ENCODE measurements around the gene ENTPD7. TPM values are rescaled to one million over a fixed set of nuclear protein-coding genes. Genes with fewer than 3 reads are reported as not detected.
"Not testable (repeated sequence)": the region's sequence is repeated elsewhere in the genome, so short reads cannot be mapped to it uniquely, and the experiment has no call there.

ENTPD7 gene
- polyA plus RNA-seq, 4 donors: 7.3 to 48.8 (median 9.3) TPM

DNA sequence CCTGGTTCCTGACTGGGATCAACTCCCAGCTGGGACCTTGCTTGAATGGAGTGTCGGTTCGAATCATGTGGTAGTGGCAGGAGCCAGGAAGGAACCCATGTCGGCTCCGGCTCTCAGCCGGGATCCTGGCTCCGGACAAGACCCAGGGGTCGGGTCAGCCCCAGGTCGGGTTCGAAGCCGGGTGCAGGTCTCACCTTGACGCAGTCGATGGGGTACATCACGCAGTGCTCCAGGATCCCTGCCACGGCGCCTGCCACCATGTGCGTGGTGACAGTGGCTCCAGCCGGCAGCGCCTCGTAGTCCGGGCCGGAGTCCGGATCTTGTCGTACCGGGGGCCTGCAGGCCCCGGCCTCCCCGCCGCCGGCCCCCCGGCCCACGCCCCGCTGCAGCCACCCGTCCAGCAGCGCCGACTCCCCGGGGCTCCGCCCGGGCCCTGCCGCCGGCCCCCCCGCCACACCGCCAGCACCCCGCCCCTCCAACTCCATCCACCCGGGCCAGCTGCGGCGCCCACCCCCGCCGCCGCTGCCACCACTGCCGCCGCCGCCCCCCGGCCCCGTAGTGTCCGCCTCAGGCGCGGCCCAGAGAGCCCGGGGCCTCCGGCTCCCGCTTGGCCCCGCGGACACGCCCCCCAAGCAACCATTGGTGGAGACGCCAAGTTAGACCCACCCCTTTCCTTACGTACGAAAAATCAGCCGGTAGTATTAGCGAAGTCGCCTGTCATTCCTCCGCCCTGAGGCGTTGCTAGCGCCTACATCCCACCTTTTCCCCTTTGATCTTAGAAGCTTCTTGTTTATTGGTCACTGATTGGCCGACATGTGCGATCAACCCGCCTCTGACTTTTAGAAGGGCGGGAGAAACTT, 39.2 kb upstream of the ENTPD7 start, which contains the start of gene SLC25A28:
TSS of gene SLC25A28 (minus strand) at position 589 of the 860 bp plus-strand sequence. CDS start at position 485, 104 bp downstream.
- peak; percentile 85 for FAIRE-seq
- H3K9me3 ChIP-seq (ENCODE audit: control insufficient read depth in 2 of 2, insufficient read depth in 1 of 2, low read depth in 1 of 2, low read length in 1 of 2): no peaks in the 10 kb centered on the region
- H3K4me3 ChIP-seq (ENCODE audit: low read depth in 1 of 3, low read length in 3 of 3): peak within 1 kb of the TSS; percentile 88 to 91 (median 89)
- DNase-seq: peak; percentile 64 to 100
- no peaks in the 10 kb centered on the region for H3K27me3 ChIP-seq (ENCODE audit: control insufficient read depth in 3 of 3, insufficient read depth in 3 of 3, low read length in 3 of 3)
- 0 to 1% (median 1%) methylated on average over 48 to 75 of the region's 75 CpGs for WGBS, 3 donors
- H3K4me1 ChIP-seq (ENCODE audit: control insufficient read depth in 3 of 3, insufficient read depth in 2 of 3, low read depth in 1 of 3, low read length in 2 of 3): peaks cover 11 to 15% (median 11%) of the 10 kb centered on the region in 3 donors
- peak within 1 kb of the TSS; percentile 95 to 99 (median 97) for H3K27ac ChIP-seq (ENCODE audit: low read depth in 1 of 3, low read length in 2 of 3)
- no peaks in the 10 kb centered on the region for H3K36me3 ChIP-seq (ENCODE audit: control insufficient read depth in 3 of 3, insufficient read depth in 2 of 3, low read depth in 1 of 3, low read length in 3 of 3)

DNA sequence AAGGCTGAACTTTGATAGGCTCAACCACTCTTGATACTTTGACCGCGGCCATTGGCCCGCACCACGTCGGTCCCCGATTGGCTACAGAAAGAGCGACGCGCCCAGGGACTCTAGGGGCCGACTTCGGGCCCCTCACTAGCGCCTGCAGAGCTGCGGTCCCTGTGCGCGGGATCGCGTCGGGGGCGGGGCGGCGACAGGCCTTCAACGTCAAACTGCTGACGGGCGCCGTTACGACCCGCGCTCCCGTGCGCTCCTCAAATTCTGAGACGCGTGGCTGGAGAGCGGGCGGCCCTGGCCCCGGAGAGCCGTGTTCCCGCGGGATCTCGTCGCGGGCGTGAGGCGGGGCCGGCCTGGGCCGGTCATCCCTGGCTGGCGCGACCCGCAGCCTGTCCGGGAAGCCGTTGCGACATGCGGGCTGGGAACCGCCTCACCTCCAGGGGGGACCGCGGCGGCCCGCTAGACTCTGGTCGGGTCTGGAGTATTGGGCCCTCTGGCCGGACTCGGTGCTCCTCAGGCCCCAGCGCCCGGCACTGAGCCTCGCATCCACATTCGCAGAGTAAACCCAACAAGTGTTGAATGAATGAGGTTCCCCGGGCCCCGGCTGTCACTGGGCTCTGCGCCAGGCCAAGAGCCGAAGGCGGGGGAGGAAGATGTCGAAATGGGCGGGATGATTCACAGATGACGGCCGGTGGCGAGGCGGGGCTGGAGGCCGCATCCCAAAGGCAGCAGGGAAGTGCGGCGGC, 38.4 kb upstream of the ENTPD7 start:
- peak overlapping the region; percentile 64 to 77 (median 68) for H3K4me3 ChIP-seq (ENCODE audit: low read depth in 1 of 3, low read length in 3 of 3)
- H3K27me3 ChIP-seq (ENCODE audit: control insufficient read depth in 3 of 3, insufficient read depth in 3 of 3, low read length in 3 of 3): no peaks in the 10 kb centered on the region
- FAIRE-seq (no peak), DNase-seq (peak; percentile 90 to 98)
- no peaks in the 10 kb centered on the region for H3K36me3 ChIP-seq (ENCODE audit: control insufficient read depth in 3 of 3, insufficient read depth in 2 of 3, low read depth in 1 of 3, low read length in 3 of 3)
- H3K9me3 ChIP-seq (ENCODE audit: control insufficient read depth in 2 of 2, insufficient read depth in 1 of 2, low read depth in 1 of 2, low read length in 1 of 2): no peaks in the 10 kb centered on the region
- H3K27ac ChIP-seq (ENCODE audit: low read depth in 1 of 3, low read length in 2 of 3): peak overlapping the region; percentile 95 to 99 (median 97)
- WGBS, 3 donors: 0% methylated on average over 70 to 78 of the region's 78 CpGs
- H3K4me1 ChIP-seq (ENCODE audit: control insufficient read depth in 3 of 3, insufficient read depth in 2 of 3, low read depth in 1 of 3, low read length in 2 of 3): peaks cover 11 to 15% (median 11%) of the 10 kb centered on the region in 3 donors

DNA sequence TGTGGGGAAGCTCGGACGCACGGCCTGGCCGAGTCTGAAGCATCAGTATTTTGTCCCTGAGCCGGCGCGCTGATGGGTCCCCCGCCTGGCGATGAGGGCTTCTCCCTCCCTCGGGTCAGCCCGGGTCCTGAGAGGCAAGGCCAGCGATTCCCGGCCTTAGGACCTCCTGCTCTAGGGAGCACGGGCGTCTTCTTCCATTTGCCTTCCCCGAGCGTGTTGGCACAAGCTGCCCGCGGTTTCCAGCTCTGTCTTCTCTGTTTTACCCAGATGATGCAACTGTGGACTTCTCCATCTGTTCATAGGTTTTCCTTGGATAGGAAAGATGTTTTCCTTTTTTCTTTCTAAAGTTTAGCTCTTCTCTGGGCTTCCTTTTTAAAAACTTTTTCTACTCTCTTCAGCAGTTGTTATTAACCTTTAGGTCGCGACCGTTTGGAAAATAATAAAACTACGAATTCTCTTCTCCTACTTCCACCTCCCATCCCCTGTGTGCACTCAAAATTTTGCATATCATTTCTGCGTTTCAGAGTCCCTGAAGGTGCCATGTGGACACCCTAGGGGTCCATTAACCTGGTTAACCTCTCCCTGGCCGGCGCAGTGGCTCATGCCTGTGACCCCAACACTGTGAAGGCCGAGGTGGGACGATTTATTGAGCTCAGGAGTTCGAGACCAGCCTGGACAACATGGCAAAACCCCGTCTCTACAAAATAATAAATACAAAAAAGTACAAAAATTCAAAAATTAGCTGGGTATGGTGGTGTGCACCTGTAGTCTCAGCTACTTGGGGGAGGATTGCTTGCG, 37.7 kb upstream of the ENTPD7 start:
- DNase-seq (no peak), FAIRE-seq (no peak)
- 16 to 26% (median 20%) methylated on average over 22 to 31 of the region's 31 CpGs for WGBS, 3 donors
- Histone ChIP-seq H3K27ac (ENCODE audit: low read depth in 1 of 3, low read length in 2 of 3) (peak overlapping the region; percentile 95 to 99 (median 97)), H3K27me3 (ENCODE audit: control insufficient read depth in 3 of 3, insufficient read depth in 3 of 3, low read length in 3 of 3) (no peaks in the 10 kb centered on the region), H3K36me3 (ENCODE audit: control insufficient read depth in 3 of 3, insufficient read depth in 2 of 3, low read depth in 1 of 3, low read length in 3 of 3) (no peaks in the 10 kb centered on the region), H3K4me1 (ENCODE audit: control insufficient read depth in 3 of 3, insufficient read depth in 2 of 3, low read depth in 1 of 3, low read length in 2 of 3) (peaks cover 11 to 13% (median 11%) of the 10 kb centered on the region in 3 donors), H3K9me3 (ENCODE audit: control insufficient read depth in 2 of 2, insufficient read depth in 1 of 2, low read depth in 1 of 2, low read length in 1 of 2) (no peaks in the 10 kb centered on the region), H3K4me3 (ENCODE audit: low read depth in 1 of 3, low read length in 3 of 3) (peak overlapping the region; percentile 64 to 77 (median 68))

DNA sequence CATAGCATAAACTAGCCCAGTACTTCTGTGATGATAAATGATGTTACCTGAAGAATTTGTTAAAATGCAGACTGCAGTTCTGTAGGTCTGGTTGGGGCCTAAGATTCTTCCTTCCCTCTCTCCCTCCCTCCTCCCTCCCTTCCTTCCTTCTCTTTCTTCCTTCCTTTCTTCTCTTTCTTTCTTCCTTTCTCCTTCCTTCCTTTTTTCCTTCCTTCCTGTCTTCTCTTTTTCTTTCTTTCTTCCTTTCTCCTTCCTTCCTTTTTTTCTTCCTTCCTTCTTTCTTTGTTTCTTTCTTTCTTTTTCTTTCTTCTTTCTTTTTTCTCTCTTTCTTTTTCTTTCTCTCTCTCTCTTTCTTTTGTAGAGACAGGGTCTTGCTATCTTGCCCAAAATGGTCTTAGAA, 35.4 kb upstream of the ENTPD7 start:
- Histone ChIP-seq H3K27ac (ENCODE audit: low read depth in 1 of 3, low read length in 2 of 3) (no peak overlapping the region), H3K4me3 (ENCODE audit: low read depth in 1 of 3, low read length in 3 of 3) (no peak overlapping the region), H3K36me3 (ENCODE audit: control insufficient read depth in 3 of 3, insufficient read depth in 2 of 3, low read depth in 1 of 3, low read length in 3 of 3) (no peaks in the 10 kb centered on the region), H3K9me3 (ENCODE audit: control insufficient read depth in 2 of 2, insufficient read depth in 1 of 2, low read depth in 1 of 2, low read length in 1 of 2) (no peaks in the 10 kb centered on the region), H3K4me1 (ENCODE audit: control insufficient read depth in 3 of 3, insufficient read depth in 2 of 3, low read depth in 1 of 3, low read length in 2 of 3) (peaks cover 3 to 6% (median 4%) of the 10 kb centered on the region in 3 donors), H3K27me3 (ENCODE audit: control insufficient read depth in 3 of 3, insufficient read depth in 3 of 3, low read length in 3 of 3) (no peaks in the 10 kb centered on the region)
- FAIRE-seq: no peak
- DNase-seq: no peak

DNA sequence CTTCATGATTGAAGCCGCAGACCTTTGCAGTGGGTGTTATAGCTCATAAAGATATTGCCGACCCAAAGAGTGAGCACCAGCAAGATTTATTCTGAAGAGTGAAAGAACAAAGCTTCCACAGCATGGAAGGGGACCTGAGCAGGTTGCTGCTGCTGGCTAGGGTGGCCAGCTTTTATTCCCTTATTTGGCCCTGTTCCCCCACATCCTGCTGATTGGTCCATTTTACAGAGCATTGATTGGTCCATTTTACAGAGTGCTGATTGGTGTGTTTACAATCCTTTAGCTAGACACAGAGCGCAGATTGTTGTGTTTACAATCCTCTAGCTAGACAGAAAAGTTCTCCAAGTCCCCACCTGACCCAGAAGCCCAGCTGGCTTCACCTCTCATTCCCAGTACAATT, 34.2 kb upstream of the ENTPD7 start:
- DNase-seq: not testable (repeated sequence)

DNA sequence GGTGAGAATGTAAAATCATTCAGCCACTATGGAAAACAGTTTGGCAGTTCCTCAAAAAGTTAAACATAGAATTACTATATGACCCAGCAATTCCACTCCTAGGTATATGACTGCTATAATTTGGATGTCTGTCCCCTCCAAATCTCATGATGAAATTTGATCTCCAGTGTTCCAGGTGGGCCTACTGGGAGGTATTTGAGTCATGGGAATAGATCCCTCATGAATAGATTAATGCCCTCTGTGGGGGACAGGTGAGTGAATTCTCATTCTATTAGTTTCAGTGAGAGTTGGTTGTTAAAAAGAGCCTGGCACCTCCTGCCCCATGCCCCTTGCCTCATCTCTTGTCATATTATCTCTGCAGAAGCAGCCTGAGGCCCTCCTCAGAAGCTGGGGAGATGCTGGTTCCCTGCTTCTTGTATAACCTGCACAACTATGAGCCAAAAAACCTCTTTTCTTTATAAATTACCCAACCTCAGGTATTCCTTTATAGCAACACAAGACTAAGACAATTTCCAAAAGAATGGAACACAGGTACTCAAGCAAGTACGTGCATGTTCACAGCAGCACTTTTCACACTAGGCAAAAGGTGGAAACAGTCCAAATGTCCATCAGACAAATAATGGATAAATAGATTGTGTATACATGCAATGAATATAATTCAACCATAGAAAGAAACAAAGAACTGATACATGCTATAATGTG, 30.2 kb upstream of the ENTPD7 start:
- whole genome bisulfite sequencing, 3 donors: 86 to 89% (median 88%) methylated on average over 1 of the region's 1 CpG
- no peak for FAIRE-seq

More for the DNA sequence above, 34.2 kb upstream of the ENTPD7 start:
- not testable (repeated sequence) for H3K4me3 ChIP-seq (ENCODE audit: low read depth in 1 of 3, low read length in 3 of 3); H3K36me3 ChIP-seq (ENCODE audit: control insufficient read depth in 3 of 3, insufficient read depth in 2 of 3, low read depth in 1 of 3, low read length in 3 of 3); H3K27me3 ChIP-seq (ENCODE audit: control insufficient read depth in 3 of 3, insufficient read depth in 3 of 3, low read length in 3 of 3); H3K4me1 ChIP-seq (ENCODE audit: control insufficient read depth in 3 of 3, insufficient read depth in 2 of 3, low read depth in 1 of 3, low read length in 2 of 3); FAIRE-seq; H3K9me3 ChIP-seq (ENCODE audit: control insufficient read depth in 2 of 2, insufficient read depth in 1 of 2, low read depth in 1 of 2, low read length in 1 of 2); H3K27ac ChIP-seq (ENCODE audit: low read depth in 1 of 3, low read length in 2 of 3)
- WGBS, 3 donors: 63 to 95% (median 68%) methylated on average over 3 of the region's 3 CpGs

DNA sequence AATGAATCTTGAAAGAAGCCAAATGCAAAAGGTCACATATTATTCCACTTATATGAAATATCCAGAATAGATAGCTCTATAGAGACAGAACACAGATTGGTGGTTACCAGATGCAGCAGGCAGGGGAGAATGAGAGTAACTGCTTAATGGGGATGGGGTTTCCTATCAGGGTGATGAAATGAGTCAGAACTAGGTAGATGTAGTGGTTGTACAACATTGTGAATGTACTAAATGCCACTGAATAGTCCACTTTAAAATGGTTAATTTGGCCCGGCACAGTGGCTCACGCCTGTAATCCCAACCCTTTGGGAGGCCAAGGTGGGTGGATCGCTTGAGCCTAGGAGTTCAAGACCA, 29.7 kb upstream of the ENTPD7 start:
- WGBS, 3 donors: 60 to 90% (median 66%) methylated on average over 3 of the region's 3 CpGs
- H3K27me3 ChIP-seq (ENCODE audit: control insufficient read depth in 3 of 3, insufficient read depth in 3 of 3, low read length in 3 of 3): no peaks in the 10 kb centered on the region
- H3K4me3 ChIP-seq (ENCODE audit: low read depth in 1 of 3, low read length in 3 of 3): no peak overlapping the region
- no peak for DNase-seq
- no peaks in the 10 kb centered on the region for H3K9me3 ChIP-seq (ENCODE audit: control insufficient read depth in 2 of 2, insufficient read depth in 1 of 2, low read depth in 1 of 2, low read length in 1 of 2)
- FAIRE-seq: no peak
- no peak overlapping the region for H3K27ac ChIP-seq (ENCODE audit: low read depth in 1 of 3, low read length in 2 of 3)
- no peaks in the 10 kb centered on the region for H3K4me1 ChIP-seq (ENCODE audit: control insufficient read depth in 3 of 3, insufficient read depth in 2 of 3, low read depth in 1 of 3, low read length in 2 of 3)
- no peaks in the 10 kb centered on the region for H3K36me3 ChIP-seq (ENCODE audit: control insufficient read depth in 3 of 3, insufficient read depth in 2 of 3, low read depth in 1 of 3, low read length in 3 of 3)

More for the DNA sequence above, 30.2 kb upstream of the ENTPD7 start:
- H3K36me3 ChIP-seq (ENCODE audit: control insufficient read depth in 3 of 3, insufficient read depth in 2 of 3, low read depth in 1 of 3, low read length in 3 of 3): no peaks in the 10 kb centered on the region
- no peak overlapping the region for H3K4me3 ChIP-seq (ENCODE audit: low read depth in 1 of 3, low read length in 3 of 3)
- DNase-seq: no peak
- H3K27ac ChIP-seq (ENCODE audit: low read depth in 1 of 3, low read length in 2 of 3): no peak overlapping the region
- no peaks in the 10 kb centered on the region for H3K27me3 ChIP-seq (ENCODE audit: control insufficient read depth in 3 of 3, insufficient read depth in 3 of 3, low read length in 3 of 3)
- H3K4me1 ChIP-seq (ENCODE audit: control insufficient read depth in 3 of 3, insufficient read depth in 2 of 3, low read depth in 1 of 3, low read length in 2 of 3): no peaks in the 10 kb centered on the region
- no peaks in the 10 kb centered on the region for H3K9me3 ChIP-seq (ENCODE audit: control insufficient read depth in 2 of 2, insufficient read depth in 1 of 2, low read depth in 1 of 2, low read length in 1 of 2)

Measured in small intestine (tissue), 7 donors.